Cardiac fibroblast (primary cell): ENCODE measurements around the gene ARL4C.
A peak's percentile ranks its signal among the peaks of the same experiment; 100 is the strongest.

Source experiments
- DNase-seq, 2 donors: peaks; one replicate each; pipeline versions ENCODE4 v3.0.0 to v3.0.0-alpha.2; 2010; ENCODE audit warnings: low read depth in 2 of 2
- H3K4me3 ChIP-seq, 2 donors: replicated peaks in 1 of 2; 1 replicate in 1 of 2; 2 replicates in 1 of 2; pipeline ENCODE4 v1.5.1; 2011; ENCODE audit warnings: low read depth in 2 of 2, low read length in 2 of 2, mild to moderate bottlenecking in 2 of 2, moderate library complexity in 1 of 2
- TF ChIP-seq, protein P1 (sequence below): IDR thresholded peaks from one replicate; pipeline ENCODE4 v1.5.1; 2011; ENCODE audit warnings: low read depth, mild to moderate bottlenecking, low read length, inconsistent platforms

The ARL4C gene

DNA sequence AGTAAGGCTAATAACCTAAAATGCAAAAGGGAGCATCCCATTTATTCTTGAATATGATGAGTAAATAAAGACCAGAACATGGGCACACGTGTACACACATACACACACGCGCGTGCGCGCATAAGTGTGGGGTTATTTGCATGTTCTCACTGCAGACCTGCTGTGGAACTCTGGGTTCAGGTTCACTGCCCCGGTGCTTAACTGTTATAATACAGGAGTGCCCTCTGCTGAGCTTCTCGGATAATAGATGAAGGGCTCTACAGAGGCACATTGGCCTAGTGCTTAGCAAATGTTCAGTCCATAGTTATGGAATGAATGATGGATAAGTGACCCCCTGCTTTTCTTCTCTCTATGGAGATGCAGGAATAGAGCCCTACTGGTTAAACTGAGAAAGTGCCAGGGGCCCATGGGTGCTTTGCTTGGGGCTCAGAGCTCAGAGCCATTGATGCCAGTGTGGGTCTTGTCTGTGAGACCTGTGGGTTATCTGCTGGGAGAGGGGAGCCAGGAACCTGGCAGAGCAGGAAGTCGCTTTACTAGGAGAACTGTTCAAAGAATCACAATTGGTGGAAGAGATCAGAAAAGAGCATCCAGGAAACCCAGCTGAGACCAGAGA lies 3.6 kb upstream of the ARL4C start:
- no peak overlapping the region for H3K4me3 ChIP-seq
- DNase-seq = peak; percentile 77 to 79
- TF ChIP-seq, protein P1, sequence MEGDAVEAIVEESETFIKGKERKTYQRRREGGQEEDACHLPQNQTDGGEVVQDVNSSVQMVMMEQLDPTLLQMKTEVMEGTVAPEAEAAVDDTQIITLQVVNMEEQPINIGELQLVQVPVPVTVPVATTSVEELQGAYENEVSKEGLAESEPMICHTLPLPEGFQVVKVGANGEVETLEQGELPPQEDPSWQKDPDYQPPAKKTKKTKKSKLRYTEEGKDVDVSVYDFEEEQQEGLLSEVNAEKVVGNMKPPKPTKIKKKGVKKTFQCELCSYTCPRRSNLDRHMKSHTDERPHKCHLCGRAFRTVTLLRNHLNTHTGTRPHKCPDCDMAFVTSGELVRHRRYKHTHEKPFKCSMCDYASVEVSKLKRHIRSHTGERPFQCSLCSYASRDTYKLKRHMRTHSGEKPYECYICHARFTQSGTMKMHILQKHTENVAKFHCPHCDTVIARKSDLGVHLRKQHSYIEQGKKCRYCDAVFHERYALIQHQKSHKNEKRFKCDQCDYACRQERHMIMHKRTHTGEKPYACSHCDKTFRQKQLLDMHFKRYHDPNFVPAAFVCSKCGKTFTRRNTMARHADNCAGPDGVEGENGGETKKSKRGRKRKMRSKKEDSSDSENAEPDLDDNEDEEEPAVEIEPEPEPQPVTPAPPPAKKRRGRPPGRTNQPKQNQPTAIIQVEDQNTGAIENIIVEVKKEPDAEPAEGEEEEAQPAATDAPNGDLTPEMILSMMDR = peak; percentile 58

DNA sequence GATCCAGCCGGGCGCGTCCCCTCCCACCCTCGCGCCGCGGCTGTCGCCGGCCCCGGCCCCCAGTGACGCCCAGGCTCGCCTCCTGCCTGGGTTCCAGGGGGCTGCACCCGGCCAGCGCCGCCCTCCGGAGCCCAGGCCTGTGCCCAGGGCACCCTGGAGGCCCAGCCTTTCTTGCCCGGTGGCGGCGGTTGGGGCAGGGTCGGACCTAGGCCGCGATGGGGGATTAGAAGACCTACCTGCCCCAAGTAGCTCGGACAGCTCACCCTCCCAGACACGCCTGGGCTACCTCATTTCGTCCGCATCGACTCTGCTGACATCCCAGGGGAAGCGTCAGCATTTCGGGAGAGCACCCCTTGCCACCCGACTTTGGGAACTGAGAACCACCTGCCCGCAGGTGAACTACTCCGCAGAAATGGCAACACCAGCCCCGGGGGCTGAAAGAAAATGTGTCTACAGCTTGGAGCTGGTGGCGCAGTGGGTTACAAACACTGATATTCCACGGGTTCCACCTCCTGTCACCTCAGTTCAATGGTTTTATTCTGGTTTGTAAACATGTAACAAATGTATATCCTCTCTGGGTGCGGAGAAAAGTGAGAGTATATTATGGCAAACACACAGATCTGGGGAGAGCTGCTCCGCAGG lies 834 bp upstream of the ARL4C start:
- no peak for DNase-seq
- TF ChIP-seq, protein P1 = no peak
- peak overlapping the region; percentile 35 to 63 for H3K4me3 ChIP-seq

DNA sequence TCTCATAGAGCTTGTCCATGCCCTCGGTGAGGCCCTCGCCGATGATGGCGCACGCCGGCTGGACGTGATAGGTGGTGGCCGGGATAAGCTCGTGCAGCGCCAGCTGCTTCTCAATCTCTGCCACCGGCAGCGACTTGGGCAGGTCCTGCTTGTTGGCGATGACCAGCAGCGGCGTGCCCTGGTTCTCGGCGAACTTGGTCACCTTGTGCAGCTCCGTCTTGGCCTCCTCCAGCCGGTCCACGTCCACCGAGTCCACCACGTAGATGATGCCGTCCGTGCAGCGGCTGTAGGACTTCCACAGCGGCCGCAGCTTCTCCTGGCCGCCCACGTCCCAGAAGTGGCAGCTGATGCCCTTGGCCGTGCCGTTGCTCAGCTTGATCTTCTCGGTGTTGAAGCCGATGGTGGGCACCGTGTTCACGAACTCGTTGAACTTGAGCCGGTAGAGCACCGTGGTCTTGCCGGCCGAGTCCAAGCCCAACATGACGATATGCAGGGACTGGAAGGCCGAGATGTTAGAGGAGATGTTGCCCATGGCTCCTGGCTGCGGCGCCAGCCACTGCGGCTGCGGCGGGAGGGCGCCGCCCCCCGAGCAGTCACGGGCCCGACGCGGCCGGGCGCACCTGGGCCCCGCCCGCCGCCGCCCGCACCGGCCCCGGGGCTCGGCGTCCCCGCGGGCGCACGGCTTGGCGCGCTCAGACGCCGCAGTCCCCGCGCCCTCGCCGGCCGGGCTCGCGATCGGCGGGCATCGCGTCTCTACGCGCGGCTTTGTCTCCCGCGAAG lies 636 bp downstream of the ARL4C start:
- TF ChIP-seq, protein P1 = no peak

DNA sequence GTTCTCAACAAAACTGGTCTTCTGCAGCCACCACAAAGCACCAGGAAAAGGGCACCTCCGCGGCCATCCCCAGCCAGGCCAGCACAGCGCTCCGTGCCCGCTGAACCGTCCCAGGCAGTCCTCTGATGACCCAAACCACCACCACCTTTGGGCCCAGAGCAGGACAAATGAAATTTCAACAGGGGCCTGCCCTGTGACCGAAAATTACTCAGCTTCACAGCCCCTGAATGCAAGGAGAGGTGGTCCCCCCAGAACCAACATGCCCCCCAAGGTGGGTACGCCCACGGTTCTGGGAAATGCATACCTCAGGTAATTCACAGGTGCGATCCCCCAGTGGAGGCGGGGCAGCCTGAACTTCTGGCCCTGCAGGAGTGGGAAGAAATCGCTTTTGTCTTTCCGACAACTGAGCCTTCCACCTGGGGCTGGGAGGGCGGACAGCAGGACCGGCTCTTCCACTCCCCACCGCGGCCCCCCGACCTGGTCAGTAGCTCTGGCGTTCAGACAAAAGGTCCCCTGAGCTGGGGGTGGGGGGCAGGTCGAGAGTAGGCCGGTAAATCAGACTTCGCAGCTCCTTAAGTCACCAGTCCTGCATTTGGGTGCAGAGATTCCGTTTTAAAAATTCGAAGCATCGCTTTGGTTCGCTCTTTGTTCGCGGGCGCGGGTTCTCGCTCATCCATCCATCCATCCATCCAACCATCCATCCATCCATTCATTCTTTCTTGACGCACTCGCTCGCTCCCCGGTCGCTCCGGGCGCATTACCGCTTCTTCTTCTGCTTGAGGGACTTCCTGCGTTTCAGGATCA lies 1.4 kb downstream of the ARL4C start:
- DNase-seq = no peak
- TF ChIP-seq, protein P1 = no peak
- H3K4me3 ChIP-seq = peak overlapping the region; percentile 63 to 70

More for the DNA sequence above, 636 bp downstream of the ARL4C start:
- peak overlapping the region; percentile 63 to 70 for H3K4me3 ChIP-seq
- DNase-seq = peak; percentile 33 to 42

DNA sequence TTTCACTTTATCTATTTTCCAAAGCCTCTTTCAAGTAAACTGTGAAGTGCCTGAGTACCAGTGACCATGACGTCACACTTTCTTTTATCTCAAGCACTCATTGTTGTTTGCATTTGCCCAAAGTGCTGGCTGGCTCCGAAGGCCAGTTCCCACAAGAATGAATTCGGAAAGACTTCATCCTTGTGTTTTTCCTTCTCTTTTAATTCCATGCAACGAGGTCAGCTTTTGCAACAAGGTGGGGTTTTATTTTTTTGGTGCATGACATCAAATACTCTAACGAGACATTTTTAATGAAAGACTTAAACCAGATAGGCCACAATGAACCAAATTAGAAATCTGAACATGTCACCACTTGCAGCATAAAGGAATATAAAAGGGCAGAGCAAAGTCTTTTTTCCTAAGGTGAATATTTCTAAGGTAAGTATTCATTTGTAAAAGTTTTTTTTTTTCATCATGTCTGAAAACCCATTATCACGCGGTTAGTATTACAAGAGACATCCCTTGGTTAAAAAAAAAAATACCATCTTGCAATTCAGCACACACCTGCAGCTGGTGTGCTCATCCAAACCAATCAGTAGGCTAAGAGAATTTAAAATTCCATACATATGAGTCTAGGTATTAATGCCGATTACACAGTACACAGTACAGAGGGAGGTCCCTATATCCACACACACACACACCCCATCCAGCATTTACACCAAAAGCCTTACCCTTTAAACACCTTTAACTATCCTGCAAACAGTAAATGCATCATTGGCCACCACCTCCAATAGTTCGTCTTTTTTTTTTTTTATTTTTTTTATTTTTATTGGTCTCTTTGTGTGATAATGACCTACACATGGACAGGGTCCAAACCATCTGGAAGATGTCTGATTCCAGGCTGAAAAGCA lies 2.3 kb downstream of the ARL4C start:
- peak overlapping the region; percentile 63 to 70 for H3K4me3 ChIP-seq
- TF ChIP-seq, protein P1 = no peak
- DNase-seq = peak; percentile 20 to 61
